ENCODE results near the gene MRPL11.
A peak's percentile ranks its signal among the peaks of the same experiment; 100 is the strongest.

Gene MRPL11

DNA sequence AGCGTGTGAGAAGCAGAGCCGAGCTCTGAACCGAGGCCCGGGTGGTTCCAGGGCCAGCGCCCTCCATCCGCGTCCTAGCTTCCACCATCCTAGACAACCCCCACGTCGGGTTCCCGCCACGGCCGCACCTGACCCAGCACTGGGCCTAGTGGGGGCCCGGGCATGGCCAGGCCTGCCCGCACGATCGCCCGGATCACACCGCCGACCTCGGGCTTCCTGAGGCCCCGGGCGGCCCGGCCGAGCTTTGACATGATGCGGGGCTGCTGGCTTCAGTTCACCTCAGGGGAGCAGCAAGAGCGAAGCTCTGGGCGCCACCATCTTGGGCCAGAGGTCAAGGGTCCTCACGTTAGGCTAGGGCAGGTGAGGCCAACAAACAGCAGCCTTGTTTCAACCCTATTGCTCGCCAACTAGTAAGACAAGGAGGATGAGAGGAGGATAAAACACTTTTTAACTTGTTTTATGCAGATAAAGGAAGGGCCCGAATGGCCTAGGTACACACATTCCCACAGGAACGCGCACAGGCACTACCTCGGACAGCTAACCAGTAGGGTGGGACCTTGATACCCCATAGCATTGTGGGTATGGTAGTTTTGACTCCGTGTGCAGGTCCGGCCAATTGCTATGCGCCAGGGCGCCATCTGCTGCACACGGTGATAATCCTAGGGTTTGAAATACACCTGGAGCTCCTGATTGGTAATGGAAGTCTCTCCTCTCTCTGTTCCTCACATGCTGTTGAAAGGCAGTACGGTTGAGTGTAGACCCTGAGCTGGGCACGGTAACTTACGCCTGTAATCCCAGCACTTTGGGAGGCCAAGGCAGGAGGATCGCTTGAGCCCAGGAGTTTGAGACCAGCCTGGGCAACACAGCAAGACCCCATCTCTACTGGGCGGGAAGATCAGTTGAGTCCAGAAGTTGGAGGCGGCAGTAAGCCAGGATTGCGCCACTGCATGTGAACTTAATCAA lies at the start of gene MRPL11:
Gene MRPL11 (minus strand): TSS at position 345 of the 963 bp plus-strand sequence. CDS start 94 bp downstream, at position 251.
- peak; percentile 91 to 92 for DNase-seq

DNA sequence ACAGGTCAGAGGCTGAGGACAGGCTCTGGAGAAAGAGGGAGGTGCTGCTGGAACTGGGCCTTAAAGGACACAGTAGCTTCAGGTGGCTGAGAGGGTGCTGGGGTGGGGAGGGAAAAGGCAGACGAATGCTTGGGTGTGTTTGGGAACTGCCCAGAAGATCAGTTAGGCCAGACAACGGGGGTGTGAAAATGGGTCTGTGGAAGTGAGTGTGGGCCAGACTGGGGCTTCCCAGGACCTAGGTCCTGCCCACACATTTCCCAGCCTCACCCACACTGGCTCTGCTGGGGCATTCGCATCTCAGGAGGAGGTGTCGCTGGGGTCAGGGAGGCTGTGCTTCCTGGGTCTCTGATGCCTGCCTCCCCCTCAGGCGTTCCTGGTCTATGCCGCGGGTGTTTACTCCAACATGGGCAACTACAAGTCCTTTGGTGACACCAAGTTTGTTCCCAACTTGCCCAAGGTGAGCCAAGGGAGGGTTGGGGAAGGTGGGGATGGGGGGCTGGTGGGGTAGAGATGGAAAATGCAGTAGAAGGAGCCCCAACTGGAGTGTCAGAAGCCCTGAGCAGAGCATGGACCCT lies 46.2 kb upstream of the MRPL11 start:
- DNase-seq: no peak

DNA sequence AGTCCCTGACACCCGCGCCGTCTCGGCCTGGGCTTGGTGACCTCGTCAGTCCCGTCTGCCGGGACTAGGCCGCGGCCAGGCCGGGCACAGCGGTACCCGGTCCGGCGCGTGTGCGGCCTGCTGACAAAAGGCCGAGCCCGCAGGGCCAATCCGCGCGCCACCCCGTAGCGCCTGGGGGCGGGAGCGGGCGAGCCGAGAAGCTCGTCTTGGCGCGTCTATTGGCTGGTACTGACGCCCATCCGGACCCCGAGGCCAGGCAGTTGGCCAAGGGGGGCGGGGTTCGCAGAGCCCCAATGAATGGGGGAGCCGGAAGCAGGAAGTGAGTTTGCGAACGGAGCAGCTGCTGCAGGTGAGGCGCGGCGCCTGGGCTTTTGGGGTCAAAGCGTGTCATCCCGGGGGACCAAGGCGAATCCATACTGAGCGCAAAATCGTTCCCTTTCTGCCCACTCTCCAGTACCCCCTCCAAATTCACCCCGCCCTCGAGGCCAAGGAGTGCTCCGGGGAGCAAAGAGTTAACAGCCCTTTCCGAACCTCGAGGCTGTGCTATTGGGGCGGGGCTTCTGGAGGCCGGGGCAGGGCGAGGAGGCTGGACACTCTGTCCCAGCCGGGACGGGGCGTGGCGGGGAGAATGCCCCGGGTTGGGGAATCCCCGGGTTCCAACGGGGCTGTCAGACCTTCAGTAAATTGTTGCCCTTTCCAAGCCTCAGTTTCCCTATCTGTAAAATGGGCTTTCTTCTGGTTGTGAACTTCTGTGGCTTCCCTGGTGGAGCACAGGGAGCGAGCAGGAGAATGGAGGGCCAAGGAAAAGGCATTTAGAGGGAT lies 41.7 kb upstream of the MRPL11 start, which contains the start of gene DPP3:
Gene DPP3 (plus strand): TSS at position 318 of the 822 bp plus-strand sequence. CDS start 1,767 bp downstream, outside the sequence.
- DNase-seq: peak; percentile 96 to 97

DNA sequence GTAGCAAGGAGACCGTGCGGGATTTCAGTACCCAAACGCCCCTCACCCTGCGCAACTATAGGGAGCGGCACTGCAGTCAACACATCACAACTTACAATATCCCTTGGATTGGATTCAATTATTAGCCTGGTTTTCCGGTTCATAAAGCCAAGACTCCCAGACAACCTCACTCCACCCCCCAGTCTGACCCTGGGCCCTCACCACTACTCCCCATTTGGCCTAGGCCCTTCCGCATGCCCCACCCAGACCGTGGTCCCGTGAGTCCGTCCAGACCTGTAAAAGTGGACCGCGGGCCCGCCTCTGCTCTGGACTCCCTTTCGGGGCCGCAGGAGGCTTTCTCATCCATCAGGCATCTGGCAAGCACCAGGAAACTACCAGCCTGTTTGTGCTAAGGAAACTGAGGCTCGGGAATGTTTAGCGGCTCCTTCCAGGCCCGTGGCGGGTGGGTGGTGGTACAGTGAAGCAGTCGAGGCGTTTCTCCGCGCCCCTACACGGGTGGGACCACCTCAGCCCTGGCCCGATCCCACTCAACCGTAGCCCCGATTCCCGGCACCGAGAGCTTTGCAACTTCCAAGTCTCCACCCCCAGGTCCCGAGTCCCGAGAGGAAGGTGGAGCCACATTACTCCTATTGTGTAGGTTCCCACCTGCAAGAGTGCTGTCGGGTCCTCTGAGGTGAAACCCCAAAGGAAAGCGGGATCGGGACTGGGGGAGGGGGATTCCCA lies 40.9 kb upstream of the MRPL11 start:
- DNase-seq: no peak

DNA sequence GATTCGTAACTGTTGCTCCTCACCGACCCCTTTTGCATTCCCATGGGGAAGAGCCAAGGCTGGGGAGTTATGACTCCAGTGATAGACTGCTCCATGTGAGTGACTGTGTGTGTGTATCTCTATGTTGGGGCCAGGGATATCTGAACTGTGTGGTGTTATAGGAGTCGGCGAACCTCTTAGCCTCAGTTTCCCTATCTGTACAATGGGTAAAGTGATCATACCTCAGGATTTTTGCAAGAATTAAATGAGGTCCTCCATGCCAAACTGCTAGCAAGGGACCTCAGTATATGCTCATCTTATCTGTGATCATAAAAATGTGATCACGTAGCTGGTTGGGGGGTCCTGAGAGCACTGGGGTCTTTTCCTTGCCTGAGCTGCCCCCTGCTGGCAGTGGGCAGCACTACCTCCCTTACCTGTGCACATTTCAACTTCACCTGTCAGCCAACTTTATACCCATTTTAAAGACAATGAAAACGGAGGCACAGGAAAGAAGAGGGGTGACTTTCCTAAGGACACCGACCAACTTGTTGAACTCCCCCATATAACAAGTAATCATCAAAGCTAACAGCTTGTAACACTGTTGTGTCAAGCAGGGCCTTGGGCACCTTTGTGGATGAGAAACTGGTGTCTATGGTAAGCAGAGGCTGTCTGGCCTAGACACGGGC lies 40.2 kb upstream of the MRPL11 start:
- DNase-seq: peak in 1 of 2 donors; percentile 37

DNA sequence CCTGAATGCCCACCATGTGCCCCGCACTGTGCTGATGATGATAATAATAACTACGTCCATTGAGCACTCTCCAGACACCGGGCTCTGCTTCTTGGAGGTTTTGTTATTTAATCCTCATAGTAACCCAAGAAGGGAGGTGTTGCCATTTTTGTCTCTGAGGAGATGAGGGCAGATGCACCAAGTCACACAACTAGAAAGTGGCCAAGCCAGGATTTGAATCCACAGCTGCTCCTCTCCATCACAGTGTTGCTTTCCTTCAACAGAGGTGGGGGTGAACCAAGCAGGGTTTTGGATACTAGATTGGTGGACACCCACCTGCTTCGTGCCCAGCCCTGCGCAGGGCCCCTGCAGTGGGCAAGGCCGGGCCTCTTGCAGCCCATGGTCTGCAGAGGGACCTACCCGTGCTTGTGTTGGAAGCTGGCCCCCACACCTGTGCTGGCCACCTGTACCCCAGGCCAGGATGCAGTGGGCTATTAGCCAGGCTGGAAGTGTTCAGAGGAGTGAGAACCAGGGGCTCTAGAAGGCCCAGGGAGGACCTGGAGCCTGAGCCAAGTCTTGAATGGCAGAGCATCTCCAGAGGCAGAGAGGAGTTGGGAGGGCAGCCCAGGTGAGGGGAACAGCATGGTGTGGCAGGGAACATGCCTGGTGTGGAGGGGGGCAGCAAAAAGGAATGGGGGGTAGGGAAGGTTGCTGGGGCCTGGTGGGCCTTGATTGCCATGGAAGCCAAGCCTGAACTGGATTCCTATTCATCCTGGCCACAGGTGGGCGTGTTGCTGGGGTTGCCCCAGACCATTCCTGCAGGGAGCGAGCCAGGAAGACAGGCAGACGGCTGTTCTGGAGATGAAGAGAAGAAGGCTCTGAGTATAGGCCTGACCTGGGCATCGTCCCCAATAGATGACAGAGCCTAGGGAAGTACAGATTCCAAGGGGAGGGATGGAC lies 38.9 kb upstream of the MRPL11 start:
- DNase-seq: no peak

DNA sequence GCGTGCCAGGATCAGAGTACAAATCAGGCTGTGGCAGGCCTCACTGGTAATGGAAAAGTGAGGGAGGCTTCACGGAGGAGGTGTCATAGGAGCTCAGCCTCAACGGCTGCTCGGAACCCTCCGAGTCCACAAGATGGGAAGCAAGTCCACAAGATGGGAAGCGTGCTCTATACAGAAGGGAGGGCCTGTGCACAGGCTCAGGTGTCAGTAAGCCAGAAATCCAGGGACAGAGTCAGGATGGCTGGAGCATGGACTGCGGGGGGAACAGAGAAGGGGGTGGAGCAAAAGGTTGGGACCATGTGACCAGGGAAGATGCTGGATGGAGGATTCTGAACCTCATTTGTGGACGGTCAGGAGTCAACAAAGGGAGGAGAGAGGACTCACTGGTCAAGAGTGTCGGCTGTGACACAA lies 38.2 kb upstream of the MRPL11 start:
- DNase-seq: no peak

DNA sequence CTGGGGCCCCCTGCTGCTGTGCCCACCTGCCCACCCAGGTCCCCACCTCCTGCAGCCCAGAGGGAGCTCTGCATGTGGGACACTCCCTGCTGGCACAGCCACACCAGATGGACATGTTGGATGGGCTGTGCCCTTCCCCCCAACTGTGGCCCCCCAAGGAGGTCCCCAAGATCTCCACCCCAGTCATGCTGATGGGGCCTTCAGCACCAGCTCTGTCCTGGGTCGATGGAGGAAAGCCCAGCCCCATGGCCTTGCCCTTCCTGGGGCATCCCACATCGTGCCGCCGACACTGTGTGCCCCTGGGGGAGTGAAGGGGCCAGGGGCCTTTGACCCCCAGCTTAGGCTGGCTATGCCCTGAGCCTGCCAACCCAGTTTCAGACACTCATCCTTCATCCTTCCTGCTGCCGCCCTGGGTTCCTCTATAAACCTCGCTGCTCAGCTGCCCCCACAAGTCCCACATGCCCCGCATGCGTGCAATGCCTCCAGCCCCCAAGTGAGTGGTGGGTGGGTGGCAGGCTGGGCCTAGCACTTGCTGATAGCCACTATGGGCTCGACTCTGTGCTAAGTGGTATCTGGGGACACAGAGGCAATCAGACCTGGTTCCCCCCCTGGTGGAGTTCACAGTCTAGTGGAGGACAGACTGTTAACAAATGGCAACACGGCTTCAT lies 37.7 kb upstream of the MRPL11 start:
- DNase-seq: no peak

DNA sequence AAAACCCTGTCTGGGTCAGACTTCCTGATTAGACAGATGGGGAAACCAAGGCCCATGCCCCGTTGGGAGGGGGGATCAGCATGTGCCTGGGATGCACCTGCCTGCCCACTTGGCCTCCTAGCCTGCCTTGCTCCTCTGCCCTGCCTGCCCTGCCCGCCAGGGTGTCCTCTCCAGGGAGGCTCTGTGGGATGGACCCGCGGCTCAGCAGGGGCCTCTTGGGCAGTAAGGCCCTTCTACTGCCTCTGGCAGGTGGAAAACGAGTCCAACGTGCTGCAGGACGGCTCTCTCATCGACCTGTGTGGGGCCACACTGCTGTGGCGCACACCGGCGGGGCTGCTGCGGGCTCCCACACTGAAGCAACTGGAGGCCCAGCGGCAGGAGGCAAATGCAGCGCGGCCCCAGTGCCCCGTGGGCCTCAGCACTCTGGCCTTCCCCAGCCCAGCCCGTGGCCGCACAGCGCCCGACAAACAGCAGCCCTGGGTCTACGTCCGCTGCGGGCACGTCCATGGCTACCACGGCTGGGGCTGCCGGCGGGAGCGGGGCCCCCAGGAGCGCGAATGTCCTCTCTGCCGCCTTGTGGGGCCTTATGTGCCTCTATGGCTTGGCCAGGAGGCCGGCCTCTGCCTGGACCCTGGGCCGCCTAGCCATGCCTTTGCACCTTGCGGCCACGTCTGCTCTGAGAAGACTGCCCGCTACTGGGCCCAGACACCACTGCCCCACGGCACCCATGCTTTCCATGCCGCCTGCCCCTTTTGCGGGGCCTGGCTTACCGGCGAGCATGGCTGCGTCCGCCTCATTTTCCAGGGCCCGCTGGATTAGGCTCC lies 36.9 kb upstream of the MRPL11 start:
- no peak for DNase-seq

DNA sequence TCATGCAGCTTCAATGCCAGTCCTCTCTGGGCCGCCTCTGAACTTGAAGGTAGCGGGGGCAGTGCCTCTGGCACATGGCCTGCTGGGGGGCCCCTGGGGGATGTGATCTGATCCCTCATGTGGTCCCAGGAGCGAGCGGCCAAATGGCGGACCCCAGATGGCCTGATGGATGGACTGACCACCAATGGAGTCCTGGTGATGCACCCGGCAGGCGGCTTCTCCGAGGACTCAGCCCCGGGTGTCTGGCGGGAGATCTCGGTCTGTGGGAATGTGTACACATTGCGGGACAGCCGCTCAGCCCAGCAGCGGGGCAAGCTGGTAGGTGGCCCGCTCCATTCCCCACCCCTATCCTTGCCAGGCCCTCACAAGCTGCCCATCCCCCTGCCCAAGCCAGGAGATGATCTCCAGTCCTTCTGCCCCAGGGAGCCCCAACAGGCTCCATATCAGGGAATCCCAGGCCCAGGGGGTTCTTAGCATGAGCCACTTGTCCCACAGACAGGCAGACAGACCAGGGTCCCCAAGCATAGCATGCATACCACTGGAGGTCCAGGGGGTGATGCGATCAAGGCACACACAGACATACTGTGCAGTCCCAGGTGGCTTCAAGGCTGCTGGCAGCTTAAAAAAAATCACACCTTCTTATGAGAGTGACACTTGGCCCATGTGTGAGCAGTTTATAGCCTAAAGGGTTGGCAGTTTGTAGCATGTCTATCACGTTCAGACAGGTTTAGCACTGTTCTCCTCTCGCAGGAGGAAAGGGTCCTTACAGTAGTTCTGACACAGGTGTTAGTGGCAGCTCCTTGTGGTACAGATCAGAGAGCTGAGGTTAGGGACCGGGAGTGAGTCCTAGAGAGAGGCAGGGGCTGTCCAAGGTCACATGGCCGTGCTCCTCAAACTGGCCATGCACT lies 35.2 kb upstream of the MRPL11 start:
- DNase-seq: no peak

DNA sequence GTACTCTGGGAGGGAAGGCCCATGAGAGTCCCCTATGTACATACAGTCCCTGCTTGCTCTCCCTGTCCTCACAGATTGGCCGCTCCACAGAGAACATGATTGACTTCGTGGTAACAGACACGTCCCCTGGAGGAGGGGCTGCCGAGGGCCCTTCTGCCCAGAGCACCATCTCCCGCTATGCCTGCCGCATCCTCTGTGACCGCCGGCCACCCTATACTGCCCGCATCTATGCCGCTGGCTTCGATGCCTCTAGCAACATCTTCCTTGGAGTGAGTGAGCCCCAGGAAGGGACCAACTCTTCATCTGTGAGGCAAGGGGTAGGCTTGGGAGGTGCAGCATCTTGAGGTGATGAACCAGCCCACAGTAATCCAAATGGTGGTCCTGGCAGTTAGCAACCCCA lies 34.5 kb upstream of the MRPL11 start:
- no peak for DNase-seq

DNA sequence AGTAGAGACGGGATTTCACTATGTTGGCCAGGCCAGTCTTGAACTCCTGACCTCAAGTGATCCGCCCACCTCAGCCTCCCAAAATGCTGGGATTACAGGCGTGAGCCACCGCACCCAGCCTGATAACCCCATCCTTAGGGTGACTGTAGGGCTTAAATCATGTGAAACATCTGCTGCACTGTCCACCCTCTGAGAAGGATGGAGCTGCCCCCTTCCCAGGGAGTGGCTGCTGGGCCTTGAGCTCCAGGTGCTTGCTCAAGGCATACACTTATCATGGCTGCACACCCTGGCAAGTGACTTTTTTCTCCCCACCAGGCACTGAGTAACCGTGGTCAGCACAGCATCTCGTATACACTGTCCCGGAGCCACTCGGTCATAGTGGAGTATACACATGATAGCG lies 33.4 kb upstream of the MRPL11 start:
- no peak for DNase-seq

DNA sequence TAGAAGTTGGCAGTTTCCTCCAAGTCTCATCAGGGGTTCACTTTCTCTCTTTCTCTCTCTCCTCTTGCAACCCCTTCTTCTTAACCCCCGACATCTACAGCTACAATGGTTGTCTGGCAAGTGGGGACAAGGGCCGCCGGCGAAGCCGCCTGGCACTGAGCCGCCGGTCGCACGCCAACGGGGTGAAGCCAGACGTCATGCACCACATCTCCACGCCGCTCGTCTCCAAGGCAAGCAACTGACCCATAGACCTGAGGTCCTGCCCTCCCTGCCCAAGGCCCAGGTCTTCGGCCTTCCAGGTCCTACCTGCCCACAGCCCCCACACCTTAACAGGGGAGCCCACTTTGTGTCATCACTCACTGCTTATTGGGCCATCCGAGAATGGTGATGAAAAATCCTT lies 32.5 kb upstream of the MRPL11 start:
- DNase-seq: no peak

DNA sequence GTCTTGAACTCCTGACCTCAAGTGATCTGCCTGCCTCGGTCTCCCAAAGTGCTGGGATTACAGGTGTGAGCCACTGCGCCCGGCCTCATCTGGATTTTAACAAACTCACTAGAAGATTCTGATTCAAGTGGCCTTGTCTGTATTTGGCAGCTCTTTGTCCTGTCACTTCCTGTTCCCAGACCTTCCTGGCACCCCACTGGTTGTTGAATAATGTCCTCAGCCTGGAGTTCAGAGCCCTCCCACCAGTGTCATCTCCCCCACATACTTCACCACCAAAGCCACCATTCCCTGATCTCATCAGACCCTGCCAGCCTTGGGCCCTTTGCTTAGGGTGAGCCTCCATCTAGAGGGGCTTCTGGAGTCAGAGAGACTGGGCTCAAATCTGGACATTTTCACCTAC lies 31.4 kb upstream of the MRPL11 start:
- no peak for DNase-seq

DNA sequence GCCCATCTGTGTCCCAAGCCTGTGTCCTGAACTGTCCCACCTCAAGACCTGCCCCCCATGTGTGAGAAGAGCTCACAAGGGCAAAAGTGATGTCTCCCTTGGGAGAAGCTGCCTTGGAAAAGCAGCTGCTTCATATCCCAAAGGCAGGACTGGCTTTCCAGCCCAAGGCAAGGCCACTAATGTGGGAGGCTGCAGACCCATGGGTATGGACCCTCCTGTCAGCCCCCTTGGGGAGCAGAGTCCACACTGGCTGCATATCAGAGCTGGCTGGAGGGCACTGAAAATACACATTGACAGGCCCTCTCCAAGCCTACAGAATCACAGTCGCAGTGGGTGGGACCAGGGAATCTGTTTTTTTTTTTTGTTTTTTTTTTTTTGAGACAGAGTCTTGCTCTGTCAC lies 30.8 kb upstream of the MRPL11 start:
- no peak for DNase-seq

DNA sequence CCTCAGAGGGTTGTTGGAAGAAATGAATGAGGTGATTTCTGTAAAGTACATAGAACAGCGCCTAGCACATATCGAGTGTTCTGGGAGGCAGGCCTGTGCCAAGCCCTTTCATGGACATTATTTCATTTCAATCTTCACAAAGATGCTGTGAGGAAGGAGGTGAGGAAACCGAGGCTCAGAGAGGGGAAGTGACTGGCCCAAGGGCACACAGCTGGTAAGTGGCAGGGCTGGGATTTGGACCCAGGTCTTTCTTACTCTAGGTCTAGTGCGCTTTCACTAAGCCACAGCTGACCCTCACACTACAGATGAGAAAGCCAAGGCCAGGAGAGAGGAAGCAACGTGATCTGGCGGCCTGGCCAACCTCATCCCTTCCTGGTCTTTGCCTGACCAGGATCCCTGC lies 30.0 kb upstream of the MRPL11 start:
- DNase-seq: no peak

DNA sequence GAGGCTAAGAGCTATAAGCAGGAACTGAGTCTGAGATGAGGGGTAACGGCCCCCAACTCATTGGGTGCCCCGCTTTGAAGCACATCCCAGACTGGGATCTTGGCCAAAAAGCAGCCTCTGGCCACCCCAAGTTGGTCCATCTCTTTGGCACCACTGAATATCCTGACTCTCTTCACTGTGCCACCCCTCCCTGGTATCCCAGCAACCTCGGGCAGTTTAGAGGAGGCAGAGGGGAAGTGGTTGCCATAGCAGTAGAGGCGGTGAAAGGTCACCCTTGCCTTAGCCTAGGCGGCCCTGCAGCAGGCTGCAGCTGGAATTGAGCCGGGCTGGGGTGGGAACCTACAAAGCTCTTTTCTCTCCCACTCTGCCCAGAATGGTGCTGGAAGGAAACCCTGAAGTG lies 29.1 kb upstream of the MRPL11 start:
- DNase-seq: peak in 1 of 2 donors; percentile 19

DNA sequence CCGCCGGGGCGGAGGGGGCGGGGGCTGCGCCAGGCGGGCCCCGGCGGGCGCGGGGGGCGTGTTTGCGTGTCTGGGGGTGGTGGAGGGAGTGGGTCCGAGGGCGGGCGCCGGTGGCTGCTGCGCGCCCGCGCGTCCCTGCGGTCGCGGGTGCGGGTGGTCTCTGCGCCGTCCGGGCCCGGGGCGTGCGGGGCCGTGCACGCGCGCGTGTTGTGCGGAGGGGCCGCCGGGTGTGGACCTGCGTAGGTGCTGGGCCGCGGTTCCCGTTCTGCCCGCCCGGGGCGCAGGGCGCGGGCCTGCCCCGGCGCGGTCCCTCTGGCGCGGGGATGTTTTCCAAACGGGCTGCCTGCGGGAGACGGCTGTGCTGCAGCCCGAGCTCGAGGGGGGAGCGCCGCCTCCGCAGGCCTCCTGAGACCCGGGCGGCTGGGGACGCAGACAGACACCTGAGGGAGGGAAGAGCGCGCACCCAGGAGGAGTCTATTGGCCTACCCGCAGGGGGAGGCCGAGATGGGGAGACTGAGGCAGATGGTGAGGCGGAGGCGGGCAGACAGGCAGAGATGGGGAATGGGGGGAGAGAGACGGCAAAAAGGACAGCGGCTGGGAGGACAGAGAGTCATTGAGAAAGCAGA lies 28.5 kb upstream of the MRPL11 start:
- DNase-seq: peak; percentile 49 to 56

All from stimulated activated CD4-positive, alpha-beta T cell treated with anti-CD3 and anti-CD28 coated beads, Interleukin-2, amount 100 ng/mL, for 24 hours (primary cell).